PC-3 (cell line): ENCODE measurements around the gene C16orf86.

Experiments used
- CTCF ChIP-seq: fragments of 300-600 bp; sonication (generic); conservative IDR thresholded peaks from 2 replicates; pipeline ENCODE4 v1.5.1; 2017; ENCODE audit warnings: antibody characterized with exemption, low read depth, mild to moderate bottlenecking, low read length
- EZH2 ChIP-seq: fragments of 300-600 bp; sonication (generic); IDR thresholded peaks from one replicate; pipeline ENCODE4 v1.6.1; 2017; ENCODE audit warnings: antibody characterized with exemption, mild to moderate bottlenecking, low read length; ENCODE audit not compliant: unreplicated experiment
- EZH2phosphoT487 ChIP-seq: fragments of 300-600 bp; sonication (generic); IDR thresholded peaks from 2 replicates; pipeline ENCODE4 v1.6.1; 2018; ENCODE audit warnings: mild to moderate bottlenecking, antibody characterized with exemption, low read length, borderline replicate concordance

- TF ChIP-seq CTCF (no peak), EZH2 (no peak), EZH2phosphoT487 (no peak)
These were observed 19.4 kb upstream of the C16orf86 start for GRCh38 chr16:67647111-67647651.
